GM18498 (cell line): ENCODE results near the gene KARS1.

Experiments used
- ATAC-seq: cut with Tn5 transposase; IDR thresholded peaks from one replicate; pipeline ENCODE4 v1.9.1; 2021; ENCODE audit warnings: mild to moderate bottlenecking, moderate library complexity; ENCODE audit not compliant: unreplicated experiment

The KARS1 gene

DNA sequence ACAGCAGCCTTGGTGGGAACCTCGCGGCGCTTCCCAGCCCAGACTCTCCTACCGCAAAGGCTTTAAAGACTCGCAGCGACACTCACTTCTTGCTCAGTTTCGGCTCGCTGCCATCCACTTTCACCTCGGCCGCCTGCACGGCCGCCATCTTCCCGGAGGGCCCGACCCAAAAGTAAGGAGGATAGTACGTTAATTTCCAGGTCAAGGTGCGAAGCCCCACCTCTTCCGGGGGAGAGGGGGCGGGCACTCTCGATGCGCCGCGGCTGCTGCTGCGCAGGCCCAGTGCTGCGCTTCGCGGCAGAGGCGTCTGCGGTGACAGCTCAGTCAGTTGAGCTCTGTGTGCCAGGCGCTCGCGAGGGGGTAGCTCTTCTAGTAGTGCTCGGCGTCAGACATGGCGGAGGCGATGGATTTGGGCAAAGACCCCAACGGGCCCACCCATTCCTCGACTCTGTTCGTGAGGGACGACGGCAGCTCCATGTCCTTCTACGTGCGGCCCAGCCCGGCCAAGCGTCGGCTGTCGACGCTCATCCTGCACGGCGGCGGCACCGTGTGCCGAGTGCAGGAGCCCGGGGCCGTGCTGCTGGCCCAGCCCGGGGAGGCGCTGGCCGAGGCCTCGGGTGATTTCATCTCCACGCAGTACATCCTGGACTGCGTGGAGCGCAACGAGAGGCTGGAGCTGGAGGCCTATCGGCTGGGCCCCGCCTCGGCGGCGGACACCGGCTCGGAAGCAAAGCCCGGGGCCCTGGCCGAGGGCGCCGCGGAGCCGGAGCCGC is at the start of gene KARS1, which contains the start of gene TERF2IP:
Gene KARS1, minus strand, starts transcription at position 174 of the 773 bp plus-strand sequence. Its CDS starts 26 bp downstream, at position 148.
Gene TERF2IP, plus strand, starts transcription at position 282 of the 773 bp plus-strand sequence. Its CDS starts 110 bp downstream, at position 392.
- ATAC-seq, result peak; percentile 88

DNA sequence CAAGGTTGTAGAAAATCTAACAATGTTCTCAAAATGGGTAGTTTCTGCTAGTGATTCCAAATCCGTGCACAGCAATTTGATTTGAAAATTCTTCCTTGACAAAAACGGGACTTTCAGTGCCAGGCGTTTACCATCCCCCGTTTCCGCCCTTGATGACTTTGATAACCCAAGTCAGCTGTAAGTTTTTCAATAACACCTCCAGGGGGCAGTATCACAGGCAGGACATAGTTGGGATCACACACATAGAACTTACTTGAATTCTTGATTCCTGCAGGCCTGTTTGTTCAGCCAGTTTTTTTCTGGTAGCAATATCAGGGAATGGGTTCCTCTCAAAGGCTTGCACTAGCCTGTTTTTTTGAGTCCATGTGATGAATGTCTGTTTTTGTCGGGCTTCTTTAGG is 48.2 kb upstream of the KARS1 start:
- no peak for ATAC-seq

DNA sequence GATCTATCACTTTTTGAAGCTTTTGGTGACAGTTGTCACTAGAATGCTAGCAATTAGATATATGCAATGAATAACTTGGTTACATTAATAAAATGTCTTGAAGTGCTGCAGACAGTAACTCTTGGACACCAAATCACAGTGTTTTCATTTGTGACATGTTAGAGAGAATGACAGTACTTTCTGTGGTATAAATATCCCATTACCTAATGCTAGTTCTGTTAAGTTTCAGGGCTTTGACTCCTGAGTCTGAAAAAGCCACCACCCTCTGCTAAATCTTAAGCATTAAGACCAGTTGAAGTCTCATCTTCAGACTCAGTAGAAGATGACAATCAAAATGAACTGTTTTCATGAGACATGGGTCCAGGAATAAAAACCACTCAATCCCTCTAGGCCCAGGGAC is 39.9 kb upstream of the KARS1 start:
- ATAC-seq, result no peak

DNA sequence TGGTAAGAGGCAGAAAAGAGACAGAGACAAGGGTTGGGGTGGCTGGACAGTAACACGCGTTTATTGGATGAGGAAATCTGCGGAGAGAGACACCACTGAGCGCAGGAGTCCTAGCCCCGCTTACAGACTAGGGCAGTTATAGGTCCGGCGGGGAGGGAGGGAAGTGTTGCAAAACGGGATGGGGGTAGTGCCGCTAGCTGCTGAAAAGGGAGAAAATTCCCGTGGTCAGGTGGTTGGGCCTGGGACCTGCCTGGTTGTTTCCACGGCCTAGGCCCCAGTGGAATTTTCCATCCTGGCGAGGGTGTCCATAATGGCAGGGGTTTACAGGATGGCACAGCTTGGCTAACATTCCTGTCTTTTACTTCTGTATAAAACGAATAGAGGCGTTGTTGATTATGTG is 34.8 kb upstream of the KARS1 start:
- no peak for ATAC-seq

DNA sequence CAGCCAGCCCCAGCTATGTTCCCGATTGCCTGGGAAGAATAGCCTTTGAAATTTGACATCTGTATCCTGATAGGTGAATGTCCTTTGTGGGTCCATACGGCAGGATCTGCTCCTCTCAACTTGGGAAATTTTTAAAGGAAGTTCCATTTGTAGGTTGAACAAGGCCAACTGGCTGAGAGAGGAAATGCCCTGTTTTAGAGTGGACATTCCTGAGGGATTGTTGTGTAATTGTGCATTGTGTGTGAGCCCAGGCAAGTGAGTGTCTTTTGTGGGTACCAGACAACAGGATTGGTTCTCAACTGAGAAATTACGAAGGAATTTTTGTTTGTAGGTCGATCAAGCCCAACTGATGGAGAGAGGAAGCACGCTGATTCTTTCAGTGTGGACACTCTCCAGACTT is 31.9 kb upstream of the KARS1 start:
- ATAC-seq, result no peak

DNA sequence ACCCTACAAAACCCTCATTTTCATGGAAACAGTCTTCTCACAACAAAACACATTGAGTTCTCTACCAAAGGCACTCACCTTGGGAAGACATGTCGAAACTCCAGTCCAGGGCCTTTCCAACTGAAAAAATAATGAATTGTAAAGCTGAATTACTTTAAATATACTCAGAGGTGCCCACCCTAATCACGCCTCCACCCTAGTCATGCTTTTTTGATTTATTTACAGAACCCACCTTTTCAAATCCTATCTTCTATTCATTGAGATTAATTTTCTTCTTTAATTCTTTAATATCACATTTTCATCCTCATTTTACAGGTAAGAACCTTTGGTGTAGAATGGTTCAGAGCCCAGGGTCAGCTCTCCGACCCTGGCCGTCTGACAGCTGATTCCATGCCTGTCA is 29.4 kb upstream of the KARS1 start, which contains the start of gene CPHXL2:
Gene CPHXL2, minus strand, starts transcription at position 101 of the 400 bp plus-strand sequence. Its CDS starts 10 bp downstream, at position 91.
- no peak for ATAC-seq

DNA sequence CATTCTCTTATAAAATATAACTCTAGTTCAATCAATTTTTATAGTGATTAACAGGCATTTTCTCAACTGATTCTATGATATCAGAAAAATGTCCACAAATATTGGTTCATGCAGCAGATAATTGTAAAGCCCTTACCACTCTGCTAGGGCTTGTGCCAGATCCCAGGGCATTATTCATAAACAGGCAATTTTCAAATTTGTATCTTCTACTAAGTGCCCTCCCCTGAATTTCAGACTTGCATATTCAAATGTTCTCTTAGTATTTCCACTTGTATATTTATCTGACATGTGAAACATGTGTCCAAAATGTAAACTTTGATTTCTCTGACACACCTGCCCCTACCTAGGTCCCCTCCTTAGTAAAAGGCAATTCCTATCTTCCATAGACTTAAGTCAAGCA is 20.0 kb upstream of the KARS1 start:
- no peak for ATAC-seq

DNA sequence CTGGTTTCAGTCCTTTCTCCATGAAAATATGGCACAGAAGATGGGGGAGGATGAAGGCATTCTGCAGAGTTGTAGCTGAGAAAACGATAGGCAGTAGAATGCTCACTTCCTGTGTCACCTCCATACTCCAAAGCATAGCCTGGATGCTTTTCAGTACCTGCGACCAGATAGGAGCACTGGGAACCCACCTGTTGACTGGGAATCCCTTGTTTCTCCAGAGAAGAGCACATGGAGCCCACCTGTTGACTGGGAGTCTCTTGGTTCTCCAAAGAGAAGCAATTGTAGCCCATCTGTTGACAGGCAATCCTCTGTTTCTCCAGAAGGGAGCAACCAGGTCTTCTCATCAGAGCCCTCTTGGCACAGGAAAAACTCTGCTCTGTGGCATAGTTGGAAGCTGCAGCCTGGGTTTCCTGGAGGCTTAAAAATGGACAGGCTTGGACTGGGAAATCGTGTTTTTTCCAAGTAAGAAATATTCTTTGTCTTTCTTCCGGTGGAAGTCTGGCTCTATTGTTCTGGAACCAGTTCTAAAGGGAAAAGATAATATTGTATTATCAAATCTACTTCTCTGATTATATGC is 13.3 kb upstream of the KARS1 start:
- ATAC-seq, result no peak

DNA sequence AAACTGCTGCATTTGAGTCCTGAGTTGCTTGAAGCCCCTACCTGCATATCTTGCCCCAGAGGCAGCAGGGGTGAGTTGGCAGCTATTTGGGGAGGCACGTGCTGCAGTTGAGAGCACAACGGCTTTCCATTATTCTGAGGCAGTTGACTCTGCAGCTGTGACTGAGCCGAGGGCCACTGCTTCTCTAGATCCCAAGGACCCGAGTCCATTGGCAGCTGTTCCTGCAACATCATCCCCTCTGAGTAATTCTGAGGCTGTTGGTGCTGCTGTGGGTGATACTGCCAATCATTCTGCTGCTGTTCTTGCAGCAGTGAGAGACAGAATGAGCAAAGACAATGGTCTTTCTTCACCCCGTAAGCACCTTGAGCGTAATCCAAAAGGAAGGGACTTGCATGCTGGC is 12.9 kb upstream of the KARS1 start:
- no peak for ATAC-seq

DNA sequence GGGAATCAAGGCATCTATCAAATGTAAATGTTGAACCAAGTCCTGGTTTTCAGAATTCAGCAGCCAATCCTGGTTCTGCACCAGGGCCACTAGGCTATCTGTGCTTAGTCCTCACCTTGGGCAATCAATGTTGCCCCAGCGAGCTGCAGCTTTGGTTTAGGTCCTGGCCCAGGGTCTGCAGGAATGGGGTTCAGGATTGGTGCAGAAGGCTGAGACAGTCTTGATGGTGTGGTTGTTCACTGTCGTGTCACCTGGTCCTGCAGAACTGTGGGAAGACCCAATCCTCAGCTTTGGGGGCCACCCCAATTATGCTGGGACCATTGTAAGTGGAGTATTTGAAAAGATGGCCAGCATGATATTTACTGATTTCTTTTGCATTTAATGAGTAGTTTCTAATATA is 10.7 kb upstream of the KARS1 start:
- no peak for ATAC-seq

DNA sequence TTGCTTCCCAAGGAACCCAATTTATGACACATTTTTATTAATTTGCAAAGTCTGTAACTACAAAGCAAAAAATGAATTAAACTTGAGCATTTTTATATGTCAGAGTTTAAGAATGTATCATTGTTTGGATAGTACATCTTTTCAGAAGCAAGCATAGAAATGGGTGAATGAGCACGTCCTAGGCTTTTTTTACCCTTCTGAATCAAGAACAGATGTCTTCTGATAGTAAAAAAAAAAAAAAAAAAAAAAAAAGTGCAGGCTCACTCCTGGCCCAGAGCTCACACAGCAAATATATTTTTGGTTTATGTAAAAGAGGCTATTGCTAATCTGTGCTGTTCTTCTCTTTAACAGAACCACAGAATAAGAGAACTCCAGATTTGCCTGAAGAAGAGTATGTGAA is 6.5 kb upstream of the KARS1 start:
- ATAC-seq, result no peak

DNA sequence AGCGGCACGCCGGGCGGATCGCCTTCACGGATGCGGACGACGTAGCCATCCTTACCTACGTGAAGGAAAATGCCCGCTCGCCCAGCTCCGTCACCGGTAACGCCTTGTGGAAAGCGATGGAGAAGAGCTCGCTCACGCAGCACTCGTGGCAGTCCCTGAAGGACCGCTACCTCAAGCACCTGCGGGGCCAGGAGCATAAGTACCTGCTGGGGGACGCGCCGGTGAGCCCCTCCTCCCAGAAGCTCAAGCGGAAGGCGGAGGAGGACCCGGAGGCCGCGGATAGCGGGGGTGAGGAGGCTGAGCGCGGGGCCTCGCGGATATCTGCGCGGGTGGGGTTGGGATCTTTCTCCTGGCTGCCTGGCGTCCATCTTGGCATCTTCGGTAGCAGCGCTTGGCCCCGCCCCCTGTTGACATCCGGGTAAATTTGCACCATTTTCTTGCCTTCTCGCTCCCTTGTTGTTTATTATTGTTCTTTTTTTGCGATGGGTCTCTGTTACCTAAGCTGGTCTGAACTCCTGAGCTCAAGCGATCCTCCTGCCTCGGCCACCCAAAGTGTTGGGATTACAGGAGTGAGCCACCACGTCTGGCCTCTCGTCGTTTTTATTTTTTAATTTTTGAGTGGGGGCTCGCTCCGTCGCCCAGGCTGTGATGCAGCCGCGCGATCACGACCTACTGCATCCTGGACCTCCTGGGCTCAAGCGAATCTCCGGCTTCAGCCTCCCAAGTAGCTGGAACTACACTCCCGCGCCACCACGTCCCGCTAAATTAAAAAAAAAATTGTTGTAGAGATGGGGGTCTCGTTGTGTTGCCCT is 1.0 kb upstream of the KARS1 start:
- peak; percentile 33 for ATAC-seq

DNA sequence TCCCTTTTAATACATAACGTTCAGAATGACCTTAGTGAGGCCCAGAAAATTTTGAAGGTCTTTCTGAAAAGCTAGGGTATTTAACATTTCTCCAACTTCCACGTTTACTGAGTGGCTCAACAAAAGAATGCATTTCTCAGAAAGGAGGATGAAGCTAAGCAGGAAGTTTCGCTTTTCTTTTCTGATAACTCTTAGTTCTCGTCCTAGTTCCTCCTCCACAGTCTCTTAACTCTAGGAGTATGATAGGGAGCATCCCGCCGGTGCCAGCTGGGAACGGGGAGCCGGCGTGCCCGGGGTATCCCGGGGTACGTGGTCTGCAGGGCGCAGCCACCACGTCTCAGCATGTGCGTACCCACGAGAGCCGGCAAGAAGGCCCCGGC is 363 bp downstream of the KARS1 start:
- ATAC-seq, result peak; percentile 26

DNA sequence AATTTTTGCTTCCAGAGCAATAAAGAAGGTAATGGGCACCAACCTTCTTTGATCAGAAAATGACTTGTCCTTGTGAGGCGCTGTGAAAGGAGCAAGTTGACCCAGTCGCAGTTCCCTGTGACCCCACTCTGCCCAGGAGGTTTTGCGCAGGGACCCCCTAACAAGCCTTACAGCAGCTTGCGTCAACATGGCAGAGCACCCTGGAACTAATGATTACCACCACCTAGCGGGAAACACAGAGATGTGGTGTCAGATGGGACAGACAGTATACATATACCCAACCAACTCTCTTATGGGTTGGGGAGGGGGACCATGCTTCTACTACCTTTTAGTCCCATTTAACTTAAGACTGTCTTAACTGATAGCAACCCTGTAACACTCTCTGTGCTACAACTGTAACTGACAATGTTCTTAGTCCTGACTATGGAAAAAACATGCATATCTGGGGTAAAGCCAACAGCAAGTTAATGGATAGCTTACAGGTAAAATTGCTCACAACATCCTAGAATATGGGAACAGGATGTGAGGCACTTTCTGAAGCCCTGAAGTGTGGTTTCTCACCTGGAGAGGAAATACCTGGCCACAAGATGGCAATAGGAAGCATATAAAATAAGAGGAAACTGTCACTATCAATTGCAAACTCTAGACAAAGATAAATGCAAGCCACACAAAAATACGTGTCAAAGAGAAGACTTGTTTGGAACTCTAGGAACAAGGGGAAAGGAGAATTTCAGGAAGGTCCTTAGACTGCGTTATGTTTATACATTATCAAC is 3.0 kb downstream of the KARS1 start:
- ATAC-seq, result no peak

DNA sequence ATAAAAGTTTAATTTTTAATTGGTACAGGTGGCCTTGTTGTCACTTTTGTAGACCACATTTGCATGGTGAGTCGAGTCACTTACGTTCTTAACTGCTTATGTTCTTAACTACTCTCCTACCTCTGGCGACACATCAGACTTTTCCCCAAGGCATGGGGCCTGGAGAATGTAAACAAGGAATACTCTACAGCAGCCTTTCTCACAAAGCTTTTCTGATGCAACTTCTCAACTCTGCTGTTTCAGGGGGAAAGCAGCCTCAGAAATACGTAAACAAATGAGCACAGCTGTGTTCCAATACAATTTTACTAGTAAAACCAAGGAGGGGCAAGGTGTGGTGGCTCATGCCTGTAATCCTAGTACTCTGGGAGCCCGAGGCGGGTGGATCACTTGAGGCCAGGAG is 6.9 kb downstream of the KARS1 start:
- ATAC-seq, result no peak

DNA sequence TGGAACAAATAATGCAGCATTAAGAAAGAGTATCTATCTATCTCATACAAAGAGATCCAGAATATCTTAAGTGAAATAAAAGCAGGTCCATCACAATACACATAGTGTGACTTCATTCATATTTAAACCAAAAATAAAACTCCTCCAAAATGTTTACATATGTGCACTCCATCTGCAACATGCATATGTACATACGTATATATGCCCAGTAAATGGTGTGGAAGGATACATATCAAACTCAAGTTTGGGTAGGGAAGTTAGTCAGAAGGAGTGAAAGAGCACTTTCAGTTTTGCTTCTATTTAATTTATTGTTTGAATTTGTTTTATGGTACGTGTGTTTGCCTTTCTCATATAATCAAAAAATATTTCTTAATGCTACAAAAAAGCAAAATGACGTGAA is 12.4 kb downstream of the KARS1 start:
- no peak for ATAC-seq

DNA sequence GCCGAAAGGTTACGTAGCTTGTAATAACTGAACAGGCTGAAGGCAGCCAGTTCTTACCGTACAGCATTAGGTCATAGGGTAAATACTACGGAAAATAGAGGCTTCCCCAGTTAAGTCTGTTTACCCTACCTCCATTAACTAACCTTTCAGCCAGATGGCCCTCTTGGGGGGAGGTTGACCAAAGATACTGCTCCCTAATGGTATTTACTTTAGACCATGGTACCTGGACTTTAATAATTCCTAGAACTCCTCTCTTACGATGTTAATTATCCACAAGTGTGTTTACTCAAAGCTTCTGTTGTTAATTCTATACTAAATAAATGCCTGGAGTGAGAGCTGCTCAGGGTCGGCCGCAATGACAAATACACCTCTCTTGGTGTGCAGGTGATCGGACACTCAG is 14.6 kb downstream of the KARS1 start:
- ATAC-seq, result no peak

DNA sequence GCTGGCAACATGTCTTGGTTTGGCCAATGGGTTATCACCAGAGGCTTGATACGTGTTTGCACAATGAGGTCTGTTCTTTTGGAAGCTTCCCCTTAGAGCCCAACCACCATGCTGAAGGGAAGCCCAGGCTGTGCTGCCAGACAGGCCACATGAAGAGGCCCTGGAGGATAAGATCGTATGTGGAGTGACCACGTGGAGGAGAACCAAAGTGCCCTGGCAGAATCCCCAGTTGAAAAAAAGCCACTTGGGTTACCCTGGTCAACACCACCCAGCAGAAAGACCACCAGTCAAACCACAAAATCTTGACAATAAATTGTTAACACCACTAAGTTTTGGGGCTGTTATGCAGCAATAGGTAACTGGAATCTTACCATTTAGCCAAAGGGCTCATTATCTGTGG is 17.4 kb downstream of the KARS1 start:
- no peak for ATAC-seq

DNA sequence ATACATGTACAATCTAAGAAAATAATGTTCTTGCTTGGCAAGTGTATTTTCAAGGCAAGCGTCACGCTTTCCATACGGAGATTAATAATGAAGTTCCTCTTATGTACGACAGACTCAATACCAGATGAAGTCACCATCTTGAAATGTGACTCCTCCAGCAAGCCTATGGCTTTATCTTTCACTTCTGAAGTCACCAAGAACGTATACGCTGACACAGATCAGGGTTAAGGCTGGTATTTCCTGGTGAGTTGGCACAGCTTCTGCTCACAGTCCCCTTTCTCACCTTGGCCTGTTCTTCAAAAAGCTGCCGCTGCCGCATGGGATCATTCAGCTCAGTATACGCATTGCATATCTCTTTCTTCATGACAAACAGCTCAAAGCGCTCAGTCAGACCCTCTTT is 18.3 kb downstream of the KARS1 start:
- no peak for ATAC-seq

DNA sequence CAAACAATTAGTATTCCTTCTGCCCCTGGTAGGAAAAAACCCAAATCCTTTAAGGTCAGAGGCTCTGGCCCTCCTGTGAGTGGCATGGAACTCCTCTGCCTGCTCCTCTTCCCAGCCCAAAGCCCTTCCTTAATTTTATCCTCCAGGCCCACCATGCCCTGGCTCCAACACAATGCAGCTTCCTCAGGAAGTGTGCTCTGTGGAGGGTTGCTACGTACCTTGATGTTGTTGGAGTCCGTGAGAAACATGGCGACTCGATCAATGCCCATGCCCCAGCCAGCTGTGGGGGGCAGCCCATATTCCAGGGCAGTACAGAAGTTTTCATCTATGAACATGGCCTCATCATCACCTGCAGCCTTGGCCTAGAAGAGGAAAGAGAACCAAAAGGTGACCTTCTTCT is 19.1 kb downstream of the KARS1 start:
- ATAC-seq, result no peak

DNA sequence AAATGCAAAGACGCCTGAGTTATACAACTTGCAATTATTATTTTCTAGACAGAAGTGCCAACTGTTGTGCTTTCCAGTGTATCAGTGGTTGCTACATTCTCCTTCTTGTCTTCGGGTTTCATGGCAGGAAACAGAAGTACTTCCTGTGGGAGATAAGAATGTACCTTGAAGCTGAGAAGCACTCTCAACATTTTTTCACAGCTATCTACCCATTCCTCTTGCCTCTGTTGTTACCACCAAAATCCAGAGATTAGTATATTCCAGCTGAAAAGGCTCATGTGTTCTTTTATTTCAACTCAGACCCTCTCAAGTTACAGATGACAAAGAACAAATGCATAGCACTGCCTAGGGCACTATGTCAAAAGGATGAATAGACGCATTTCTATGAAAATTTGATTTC is 19.6 kb downstream of the KARS1 start:
- no peak for ATAC-seq
